Fibroblast of peridontal ligament (primary cell): Measurements from ENCODE around the gene DCST1.
A peak's percentile ranks its signal among the peaks of the same experiment; 100 is the strongest.

ENCODE experiments used
- DNase-seq: peaks from one replicate; pipeline ENCODE4 v3.0.0-alpha.2; 2010; ENCODE audit errors: extremely low read depth

The DCST1 gene

DNA sequence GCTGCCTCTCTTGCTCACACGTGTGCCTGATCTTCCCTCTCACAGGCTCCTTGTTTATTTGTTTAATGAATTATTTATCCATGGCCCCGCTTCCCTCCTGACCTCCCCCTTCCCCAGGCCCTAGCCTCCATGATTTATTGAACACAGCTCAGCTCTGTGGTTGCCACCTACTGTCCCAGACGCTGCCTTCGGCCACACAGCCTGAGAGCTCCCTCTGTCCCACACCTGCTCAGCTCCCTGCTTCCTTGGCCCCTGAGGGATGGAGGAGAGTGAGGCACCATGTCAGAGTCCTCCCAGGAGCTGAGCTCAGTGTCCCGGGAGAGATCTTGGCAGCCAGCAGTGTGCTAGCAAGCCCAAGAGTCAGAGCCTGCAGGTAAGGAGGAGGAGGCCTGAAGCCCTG is 41.9 kb downstream of the DCST1 start:
- no peak for DNase-seq

DNA sequence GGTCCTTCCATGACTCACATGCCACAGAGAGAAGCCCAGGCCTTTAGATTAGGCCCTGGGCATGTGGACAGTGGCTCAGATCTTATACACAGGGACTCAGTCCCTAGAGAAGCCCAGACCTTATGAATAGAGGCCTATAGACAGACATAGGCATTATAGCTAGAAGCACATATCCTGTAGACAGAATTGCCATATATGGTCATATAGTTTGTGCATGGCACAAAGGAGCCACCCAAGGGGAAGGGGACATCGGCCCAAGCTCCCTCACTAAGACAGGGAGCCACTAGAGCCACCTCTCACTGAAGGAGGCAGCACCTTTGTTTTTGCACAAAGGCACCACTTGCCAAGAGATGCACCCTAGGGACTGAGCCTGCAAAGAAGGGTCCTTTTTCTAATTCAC is 42.7 kb downstream of the DCST1 start:
- DNase-seq: no peak

DNA sequence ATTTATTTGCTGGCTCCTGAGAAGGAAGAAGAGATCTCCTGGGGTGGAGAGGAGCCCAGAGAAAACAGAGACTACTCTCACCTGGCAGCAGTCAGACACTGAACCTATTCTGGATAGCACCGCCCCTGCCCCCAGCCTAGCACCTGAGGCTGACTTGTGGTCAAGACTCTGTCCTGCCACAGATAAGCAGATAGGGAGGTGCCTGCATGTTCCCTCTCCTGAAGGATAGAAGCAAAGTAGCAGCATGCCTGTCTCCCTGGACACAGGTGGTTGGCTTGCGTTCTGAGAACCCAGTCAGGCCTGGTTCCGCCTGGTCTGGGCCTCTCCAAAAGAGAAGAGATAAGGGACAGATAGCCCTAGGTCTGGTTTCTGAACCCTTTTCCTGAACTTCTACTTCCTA is 43.7 kb downstream of the DCST1 start:
- no peak for DNase-seq

DNA sequence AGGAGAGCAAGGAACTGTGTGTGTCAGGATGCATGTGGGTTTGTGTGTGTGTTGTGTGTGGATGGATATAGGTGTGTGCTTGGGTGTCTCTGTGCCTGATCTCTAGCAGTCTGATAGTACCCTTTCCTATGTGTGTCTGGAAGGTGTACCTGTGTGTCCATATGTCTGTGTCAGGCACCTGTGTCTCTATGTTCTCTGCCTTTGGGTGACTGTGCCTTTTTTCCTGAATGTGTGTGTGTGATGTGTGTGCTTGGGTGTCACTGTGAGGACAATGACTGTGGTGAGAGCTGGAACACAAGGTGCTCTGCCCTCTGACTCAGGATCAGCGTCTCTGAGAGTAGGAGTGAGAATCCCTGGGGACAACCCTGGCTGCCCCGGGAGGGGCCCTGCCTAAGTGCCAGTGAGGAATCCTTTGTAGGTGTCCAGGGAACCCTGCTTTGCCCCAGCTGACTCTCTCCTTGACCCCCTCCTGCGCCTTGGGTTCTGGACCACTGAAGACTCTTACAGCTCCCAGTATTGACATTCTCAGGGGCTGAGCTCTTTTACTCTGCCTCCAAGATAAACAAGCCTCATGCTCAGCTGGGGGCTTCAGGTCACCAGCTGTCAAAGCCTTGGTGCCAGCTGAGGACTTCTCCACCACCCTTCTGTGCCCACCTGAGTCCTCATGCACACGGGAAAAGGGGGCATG is 44.3 kb downstream of the DCST1 start:
- no peak for DNase-seq

DNA sequence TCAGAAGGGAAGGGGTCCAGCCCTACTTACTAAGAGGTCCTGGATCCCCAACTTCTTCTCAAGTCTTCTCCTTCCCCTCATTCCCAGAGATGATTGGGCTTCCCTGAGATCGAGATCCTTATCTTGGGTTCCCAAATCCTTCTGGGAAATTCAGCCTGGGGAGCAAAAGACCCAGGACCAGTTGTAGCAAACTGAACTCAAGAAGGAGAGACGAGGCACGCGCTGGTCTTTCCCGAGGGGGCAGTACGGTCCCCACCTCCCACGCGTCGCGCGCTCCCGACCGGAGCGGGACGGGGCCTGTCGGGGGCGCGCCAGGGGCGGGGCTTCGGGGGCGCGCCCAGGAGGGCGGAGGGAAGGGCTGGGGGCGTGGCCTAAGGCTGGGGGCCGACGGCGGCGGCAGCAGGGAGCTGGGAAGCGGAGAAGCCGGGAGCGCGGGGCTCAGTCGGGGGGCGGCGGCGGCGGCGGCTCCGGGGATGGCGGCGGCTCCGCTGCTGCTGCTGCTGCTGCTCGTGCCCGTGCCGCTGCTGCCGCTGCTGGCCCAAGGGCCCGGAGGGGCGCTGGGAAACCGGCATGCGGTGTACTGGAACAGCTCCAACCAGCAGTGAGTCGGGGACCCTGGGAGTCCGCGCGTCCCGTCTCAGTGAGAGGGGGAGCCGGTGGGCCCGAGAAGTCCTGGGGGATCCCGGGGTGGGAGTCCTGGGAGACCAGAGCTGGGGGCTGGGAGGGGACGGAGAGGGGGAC is 45.0 kb downstream of the DCST1 start, which contains the start of gene EFNA3:
Gene EFNA3, plus strand, starts transcription at position 369 of the 741 bp plus-strand sequence. Its CDS starts 105 bp downstream, at position 474.
- DNase-seq: no peak

DNA sequence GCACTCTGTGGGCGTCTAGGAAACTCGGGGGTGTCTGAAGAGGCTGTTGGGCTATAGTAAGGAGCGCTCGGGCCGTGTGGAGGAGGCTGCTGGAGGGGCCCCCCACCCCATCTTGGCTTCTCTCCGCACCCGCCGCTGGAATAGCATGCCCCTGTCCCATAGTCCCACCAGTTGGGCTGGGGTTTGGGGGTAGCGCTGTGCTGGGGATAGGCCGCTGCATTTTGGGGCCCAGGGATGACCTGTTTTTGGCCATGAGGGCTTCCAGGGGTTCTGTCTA is 45.5 kb downstream of the DCST1 start:
- DNase-seq: no peak

DNA sequence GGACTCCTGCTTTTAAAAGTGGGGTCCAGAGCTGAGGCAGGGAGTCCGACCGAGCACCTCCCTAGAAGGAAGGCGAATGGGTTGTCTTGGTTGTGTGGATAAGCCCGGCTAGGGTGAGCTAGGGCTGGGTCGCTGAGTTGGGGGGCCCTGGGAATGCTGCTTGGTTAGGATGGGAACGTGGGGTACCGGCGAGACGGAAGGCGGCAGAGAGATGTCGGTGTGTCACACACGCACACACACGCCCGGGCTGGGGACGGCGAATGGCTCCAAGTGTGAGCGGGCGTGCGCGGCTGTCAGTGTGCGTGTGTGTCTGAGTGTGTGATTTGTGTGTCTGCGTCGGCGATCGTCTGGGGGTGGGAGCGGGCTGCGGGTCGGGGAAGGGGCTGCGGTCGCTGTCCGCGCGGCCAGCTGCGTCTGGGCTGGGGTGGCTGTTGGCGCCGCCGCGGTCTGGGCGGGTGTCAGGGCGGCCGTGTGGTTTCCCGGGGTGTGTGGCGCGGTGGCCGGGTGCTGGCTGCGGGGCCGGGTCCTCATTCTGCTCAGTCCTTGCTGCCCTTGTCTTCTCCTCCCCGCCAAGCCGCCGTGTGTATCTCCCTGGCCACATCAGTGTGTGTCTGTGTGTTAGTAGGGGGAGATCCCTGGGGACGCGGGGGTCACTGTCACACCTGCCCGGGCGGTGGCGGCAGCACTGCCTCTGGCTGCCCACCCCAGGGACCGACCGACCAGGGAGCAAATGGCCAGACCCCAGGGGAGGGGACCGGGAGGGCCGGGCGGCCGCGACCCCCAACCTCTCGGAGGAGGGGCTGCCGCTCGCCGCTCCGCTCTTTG is 46.1 kb downstream of the DCST1 start:
- no peak for DNase-seq

DNA sequence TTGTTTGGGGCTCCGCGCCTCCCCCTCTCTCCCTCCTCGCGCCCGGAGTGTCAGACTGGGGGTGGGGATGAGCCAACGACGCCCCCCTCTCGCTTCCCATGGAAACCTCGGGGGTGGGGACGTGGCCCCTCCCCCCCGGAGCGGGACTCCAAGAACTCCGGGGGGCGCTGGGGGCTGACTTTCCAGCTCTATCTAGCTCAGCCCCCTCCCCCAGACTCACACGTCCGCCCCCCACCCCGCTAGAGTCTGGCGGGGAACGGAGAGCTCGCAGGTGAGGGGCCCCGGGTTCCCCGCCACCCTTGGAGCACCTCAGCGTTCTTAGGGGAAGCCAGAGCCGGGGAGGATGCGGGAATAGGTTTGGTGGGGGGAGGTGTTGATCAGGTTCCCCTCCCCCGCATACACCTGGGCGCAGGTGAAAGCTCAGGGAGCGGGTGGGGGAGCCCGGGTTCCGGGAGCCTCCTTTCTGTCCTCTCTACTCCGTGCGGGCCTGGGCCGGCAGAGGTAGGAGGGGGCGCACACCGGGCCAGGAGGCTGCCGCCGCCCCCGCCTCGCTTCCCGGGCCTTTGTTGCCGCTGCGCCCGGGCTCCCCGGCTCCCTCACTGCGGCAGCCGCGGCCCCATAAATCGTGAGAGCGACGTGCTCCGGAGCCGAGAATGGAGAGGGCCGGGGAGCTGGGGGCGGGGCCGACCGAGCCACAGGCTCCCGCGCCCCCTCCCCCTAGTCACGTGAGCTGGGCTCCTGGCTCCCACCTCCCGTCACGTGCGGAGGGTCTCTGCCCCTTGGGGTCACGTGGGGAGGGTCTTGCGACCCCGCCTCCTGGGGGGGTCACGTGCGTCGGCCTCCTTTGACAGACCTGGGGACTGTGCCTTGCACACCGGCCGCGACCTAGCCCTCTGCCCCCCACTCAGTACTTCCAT is 46.9 kb downstream of the DCST1 start:
- no peak for DNase-seq

DNA sequence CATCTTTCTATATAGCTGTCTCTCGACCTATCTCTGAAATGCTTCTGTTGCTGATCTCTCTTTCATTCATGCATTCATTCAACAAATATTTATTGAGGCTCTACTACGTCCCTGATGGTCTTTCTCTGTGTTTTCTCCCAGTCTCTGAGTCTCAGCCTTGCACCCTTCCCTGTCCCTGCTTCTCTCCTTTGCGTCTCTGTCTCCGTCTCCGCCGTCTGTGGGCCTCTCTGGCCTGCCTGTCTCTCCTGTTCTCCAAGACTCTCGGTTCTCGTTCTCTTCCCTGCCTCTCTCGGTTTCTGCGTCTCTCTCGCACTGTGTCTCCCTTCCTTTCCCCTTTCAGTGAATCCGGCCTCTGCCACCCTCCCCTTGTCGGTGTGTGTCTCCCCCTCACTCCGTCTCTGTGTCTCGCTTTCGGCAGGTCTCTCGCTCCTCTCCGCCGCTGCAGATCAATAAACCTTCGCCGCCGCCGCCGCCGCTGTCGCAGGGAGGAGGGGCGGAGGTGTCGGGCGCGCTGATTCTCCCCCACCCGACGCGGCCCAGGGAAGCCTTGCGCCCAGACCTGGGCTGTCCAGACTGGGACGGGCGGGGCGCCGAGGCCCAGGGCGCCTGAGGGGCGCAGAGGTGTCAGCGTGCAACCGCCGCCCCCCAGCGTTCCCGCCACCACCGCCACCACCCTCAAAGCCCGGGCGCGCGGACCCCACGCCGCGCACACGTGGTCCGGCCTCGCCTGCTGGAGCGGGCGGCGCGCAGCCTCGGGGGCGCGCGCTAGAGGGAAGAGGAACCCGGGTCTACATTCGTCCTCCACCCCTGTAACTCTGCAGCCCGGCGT is 48.1 kb downstream of the DCST1 start:
- DNase-seq: no peak

DNA sequence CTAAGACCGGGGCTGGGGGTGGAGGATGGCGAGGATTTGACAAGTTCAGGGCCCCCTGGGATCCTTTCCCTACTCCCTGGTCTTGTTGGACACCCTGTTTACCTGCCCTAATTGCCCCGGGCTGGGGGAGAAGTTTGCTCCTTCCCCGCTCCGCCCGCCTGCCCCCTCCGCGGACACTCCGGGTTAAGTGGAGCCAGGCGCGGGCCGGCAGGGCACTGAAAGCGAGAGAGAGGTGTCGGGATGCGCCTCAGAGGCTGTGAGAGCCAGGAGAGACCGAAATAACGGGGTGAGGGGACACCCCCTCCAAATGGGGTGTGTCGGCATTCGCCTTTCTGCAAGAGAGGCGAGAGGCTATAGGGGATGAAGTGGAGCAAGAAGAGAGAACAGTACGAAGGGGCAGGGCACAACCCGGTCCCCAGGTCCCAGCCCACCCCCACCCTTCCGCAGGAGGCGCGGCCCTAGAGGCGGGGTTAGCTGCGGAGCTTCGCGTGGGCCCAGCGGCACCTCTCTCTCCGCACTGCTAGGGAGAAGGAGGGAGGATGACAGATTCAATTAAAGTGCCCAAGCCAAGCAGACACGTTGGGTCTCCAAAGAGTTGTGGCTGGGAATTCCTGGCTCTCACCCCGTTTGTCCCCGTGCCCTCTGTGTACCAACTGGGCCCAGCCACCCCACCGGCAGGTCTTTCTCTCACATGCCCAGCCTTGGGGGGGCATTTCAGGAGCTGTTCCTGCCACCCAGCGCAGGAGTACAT is 48.9 kb downstream of the DCST1 start:
- DNase-seq: no peak

DNA sequence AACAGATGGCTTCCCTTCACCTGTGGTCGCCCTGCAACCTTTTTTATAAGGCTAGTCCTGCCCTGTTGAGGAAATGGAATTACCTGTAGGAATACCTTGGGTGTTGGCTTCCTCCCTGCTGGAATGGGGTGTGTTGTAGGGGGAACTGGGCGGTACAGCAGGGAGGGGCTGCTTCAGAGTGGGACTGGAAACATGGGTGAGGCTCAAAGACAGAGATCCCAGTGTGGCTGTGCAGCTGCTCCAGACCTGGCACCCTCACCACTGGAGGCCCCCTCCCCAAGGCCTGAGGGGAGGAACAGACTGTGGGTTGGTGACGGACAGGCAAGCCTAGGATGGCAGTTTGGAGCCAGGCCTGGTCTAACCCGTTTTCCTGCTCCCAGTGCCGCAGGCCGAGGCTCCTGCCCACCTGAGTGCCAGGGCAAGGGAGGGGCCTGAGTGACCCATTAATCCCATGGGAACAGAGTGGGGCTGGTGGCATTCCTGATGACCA is 49.5 kb downstream of the DCST1 start:
- no peak for DNase-seq

DNA sequence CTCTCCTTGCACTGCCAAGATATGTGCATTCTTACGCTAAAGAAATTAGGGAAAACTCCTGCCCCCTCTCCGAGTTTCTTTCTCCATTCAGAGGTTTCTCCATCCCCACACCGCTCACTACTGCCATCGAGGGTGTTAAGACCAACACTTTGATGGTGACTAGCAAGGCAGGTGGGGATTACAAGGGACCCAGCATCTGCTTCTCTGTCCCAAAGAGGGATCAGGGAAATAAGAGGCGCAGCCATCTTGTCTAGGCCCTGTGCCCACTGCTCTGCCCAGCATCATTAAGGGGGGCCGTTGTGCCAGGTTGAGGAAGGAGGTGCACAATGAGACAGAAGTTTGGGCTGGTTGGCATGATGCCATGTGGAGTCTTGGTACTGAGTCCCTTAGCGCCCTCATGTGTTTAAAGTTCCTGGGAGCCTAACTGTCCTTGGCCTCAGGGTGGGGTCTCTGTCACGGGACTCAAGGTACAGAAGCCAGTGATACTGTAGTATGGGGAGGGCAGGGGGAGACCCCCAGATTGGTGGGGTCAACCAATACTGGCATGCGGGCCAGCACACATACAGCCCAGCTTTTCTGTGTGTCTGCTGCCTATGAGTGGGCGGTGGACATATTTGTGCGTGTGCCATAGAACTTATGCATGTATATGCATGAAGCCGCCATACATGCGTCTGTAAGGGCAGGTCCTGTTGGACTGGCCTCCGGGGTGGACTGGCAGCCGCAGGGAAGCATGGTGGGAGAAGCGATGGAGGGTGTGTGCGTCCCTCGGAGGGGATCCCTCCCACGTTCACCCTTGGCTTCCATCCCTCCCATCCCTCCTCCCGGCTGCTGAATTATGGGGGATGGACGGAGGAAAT is 50.5 kb downstream of the DCST1 start:
- DNase-seq: peak; percentile 37

DNA sequence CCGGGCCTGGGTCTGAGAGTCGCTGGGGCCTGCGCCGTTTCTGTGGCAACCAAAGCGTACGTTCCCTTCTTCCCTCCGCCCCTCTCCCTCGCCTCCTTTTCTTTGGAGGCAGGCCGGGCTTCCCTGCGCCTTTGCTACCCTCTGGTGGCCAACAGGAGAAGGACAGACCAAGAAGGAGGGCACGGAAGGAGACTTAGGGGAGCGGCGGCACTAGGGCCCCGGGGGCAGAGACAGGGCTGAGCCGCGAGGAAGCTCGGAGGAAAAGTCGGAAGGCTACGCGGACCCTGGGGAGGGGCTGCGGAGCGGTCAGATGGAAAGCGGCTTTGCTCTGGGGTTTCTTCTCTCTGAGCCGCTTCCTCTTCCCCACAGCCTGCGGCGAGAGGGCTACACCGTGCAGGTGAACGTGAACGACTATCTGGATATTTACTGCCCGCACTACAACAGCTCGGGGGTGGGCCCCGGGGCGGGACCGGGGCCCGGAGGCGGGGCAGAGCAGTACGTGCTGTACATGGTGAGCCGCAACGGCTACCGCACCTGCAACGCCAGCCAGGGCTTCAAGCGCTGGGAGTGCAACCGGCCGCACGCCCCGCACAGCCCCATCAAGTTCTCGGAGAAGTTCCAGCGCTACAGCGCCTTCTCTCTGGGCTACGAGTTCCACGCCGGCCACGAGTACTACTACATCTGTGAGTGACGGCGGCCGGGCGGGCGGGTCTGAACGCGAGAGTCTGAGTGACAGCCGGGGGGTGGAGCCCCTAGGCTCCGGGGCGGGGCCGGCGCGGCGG is 51.3 kb downstream of the DCST1 start:
- peak; percentile 92 for DNase-seq

DNA sequence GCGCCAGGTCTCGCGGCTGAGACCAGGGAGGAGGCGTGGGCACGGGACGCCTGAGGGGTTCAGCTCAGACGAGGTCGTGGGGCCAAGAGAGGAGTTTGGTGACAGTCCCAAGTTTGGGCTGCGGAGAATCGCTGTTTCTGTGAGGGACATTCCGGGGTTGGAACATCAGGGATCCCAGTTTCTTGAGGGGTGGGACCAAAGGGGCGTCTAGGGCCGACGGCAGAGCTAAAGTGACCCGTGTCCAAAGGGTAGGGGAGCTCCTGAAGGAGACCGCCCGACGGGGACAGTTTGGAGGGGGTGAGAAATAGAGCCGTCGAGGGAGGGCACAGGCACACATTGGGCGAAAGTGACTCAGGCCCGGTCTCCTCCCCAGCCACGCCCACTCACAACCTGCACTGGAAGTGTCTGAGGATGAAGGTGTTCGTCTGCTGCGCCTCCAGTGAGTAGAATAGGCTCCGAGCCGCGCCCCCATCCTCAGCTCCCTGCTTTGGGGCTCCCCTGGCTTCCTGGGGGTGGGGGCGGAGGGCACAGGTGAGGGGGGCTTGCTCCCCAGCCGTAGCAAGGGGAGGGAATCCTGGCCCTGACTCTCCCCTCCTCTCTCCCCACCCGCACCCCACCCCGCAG is 52.0 kb downstream of the DCST1 start:
- no peak for DNase-seq

DNA sequence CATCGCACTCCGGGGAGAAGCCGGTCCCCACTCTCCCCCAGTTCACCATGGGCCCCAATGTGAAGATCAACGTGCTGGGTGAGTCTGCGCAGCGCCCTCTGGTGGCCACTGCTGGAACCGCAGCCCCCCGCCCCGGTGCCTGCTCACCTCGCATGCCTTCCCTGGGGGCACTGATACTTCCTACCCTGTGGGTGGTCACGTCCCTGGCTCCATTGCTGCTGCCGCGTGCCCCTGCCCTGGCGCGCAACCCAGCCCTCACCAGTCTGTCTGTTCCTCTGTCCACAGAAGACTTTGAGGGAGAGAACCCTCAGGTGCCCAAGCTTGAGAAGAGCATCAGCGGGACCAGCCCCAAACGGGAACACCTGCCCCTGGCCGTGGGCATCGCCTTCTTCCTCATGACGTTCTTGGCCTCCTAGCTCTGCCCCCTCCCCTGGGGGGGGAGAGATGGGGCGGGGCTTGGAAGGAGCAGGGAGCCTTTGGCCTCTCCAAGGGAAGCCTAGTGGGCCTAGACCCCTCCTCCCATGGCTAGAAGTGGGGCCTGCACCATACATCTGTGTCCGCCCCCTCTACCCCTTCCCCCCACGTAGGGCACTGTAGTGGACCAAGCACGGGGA is 52.6 kb downstream of the DCST1 start:
- DNase-seq: no peak

DNA sequence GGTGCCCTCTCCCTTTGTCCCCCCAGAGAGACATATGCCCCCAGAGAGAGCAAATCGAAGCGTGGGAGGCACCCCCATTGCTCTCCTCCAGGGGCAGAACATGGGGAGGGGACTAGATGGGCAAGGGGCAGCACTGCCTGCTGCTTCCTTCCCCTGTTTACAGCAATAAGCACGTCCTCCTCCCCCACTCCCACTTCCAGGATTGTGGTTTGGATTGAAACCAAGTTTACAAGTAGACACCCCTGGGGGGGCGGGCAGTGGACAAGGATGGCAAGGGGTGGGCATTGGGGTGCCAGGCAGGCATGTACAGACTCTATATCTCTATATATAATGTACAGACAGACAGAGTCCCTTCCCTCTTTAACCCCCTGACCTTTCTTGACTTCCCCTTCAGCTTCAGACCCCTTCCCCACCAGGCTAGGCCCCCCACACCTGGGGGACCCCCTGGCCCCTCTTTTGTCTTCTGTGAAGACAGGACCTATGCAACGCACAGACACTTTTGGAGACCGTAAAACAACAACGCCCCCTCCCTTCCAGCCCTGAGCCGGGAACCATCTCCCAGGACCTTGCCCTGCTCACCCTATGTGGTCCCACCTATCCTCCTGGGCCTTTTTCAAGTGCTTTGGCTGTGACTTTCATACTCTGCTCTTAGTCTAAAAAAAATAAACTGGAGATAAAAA is 53.4 kb downstream of the DCST1 start:
- DNase-seq: no peak
